ENCODE measurements around the gene HTR3D.
"Not testable (repeated sequence)": the region's sequence is repeated elsewhere in the genome, so short reads cannot be mapped to it uniquely, and the experiment has no call there.

The HTR3D gene

DNA sequence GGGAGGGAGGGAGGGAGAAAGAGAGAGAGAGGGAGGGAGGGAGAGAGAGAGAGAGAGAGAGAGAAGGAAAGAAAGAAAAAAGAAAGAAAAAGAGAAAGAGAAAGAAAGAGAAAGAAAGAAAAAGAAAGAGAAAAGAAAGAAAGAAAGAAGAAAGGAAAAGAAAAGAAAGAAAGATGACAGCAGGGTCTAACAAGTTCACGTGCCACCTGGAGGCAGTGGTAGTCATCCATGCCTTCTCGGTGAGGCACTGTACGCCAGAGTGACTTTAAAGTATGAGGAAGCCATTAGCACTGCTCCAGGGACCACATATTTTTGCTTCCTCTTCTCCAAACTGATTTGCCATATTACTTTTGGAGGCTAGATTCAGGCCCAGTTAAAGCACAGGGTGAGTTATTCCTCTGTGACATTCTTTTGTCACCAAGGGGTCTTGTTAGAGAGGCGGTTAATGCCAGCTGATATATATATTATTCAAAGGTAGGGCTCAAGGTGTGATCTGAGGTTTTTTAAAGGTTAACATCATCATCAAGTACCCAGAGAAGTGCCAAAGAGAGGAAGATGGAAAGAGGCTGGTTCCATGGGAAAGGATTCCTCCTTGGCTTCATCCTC is at the start of gene HTR3D:
Gene HTR3D, plus strand, starts transcription at position 556 of the 606 bp plus-strand sequence. Its CDS starts 0 bp downstream, at position 556.
- DNase-seq (ENCODE audit: low read depth in 2 of 2): no peak

- DNase-seq (ENCODE audit: low read depth in 2 of 2): no peak
These were observed 49.4 kb upstream of the HTR3D start for GRCh38 chr3:183981990-183982644.

- DNase-seq (ENCODE audit: low read depth in 2 of 2): no peak
These were observed 47.3 kb upstream of the HTR3D start for GRCh38 chr3:183984127-183984740.

DNA sequence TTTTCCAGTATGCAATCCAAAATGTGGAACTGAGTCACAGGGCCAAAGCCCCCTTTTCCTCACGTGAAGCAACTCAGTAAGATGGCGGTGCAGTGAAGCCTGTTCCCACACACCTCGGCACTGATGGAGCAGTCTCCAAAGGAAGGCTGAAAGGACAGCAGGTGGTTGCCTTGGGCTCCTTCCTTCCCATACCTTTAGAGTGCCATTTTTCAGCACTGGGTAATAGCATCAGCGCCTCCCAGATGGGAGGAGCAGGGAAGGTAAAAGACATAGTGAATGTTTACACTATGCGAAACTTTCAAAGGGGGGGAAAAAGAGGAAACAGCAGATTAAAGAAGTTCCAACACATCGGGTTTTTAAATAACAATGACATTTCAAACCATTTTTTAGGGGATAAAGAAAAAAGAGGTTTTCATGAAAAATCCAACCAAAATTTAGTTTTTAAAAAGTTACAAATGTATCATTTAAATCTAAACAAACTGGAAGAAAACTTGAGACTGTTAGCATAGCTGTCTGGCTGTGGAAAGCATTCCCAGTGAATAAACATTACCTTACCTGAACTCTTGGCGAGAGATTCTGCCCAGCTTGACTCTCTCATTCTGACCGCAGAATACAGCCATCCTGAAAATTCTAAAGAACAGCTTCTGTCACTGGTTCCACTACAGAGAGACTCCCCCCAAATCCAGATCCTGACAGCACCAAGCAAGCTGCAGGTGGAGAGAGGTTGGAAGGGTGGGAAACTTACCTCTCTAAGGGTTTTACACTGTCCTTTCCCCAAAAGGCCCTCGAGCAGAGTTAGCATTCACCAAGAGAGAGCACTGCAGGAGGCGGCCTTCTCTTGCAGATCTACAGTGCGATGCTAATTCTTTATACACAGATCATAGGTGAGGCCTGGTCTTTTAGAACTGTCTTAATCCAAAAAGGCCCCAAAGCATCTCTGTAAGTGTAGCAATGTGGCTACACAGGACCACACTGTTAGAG is 46.5 kb upstream of the HTR3D start:
- DNase-seq (ENCODE audit: low read depth in 2 of 2): no peak

DNA sequence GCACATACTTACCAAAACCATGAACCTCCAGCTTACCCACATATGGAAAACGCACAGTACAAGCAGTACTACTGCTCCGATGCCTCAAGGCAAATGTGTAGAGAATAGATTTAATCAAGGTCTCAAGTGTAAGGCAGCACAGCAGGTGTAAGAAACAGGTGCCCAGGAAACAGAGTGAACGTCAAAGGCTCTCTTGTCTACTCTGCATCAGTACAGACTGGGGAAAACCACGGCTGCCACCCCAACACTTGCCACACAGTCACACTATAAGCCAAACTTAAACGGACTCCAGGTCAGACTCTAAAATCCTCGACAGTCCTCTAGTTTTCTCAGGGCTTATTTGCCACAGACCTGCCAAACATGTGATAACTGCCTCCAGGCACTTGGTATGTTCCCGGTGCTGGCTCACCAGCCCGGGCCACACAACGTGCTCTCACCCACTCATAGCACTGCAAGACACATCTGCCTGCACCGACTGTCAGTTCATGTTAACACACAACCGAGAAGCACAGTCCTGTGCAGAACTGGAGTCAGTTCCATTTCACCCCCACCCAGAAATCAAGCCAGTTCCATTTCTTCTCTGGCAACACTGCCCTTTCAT is 44.4 kb upstream of the HTR3D start:
- no peak for DNase-seq (ENCODE audit: low read depth in 2 of 2)

GRCh38 chr3:183988216-183988790 is 43.2 kb upstream of the HTR3D start:
- DNase-seq (ENCODE audit: low read depth in 2 of 2): no peak

DNA sequence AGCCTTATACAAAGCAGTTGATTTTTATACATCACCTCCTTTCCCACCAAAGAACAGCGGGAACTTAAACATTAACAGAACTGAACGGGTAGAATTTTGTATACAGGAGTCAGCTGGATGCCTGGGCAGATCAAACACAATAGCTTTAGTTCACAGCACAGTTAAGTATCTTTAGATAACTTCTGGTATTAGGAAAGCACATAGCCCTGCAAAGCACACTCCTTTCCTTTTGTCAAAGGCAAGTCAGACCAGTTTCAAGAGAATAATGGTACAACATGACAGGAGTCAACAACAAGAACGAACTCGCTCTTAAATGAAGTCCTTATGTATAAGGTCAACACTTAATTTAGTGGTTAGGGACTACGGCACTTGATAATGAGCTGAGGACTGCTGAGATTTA is 40.1 kb upstream of the HTR3D start:
- no peak for DNase-seq (ENCODE audit: low read depth in 2 of 2)

- DNase-seq (ENCODE audit: low read depth in 2 of 2): no peak
These were observed 29.8 kb upstream of the HTR3D start for GRCh38 chr3:184001761-184002160.

DNA sequence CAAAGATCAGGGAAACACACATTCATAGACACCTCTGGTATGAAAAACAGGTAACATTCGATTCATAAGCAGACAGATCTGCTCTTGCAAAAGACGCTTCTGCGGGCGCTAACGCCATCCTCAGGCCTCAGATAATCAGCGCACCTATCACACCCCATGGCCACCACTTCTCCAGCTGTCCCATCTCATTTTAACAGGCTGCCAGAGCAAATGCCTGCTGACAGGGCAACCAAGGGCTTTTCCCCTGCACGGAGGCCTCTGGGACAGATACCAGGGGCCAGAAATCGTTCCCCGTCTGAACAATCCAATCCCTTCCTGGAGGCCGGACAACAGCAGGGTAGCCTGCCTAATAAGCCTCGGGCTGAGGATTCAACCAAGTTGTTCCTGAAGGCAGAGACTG is 29.1 kb upstream of the HTR3D start:
- no peak for DNase-seq (ENCODE audit: low read depth in 2 of 2)

DNA sequence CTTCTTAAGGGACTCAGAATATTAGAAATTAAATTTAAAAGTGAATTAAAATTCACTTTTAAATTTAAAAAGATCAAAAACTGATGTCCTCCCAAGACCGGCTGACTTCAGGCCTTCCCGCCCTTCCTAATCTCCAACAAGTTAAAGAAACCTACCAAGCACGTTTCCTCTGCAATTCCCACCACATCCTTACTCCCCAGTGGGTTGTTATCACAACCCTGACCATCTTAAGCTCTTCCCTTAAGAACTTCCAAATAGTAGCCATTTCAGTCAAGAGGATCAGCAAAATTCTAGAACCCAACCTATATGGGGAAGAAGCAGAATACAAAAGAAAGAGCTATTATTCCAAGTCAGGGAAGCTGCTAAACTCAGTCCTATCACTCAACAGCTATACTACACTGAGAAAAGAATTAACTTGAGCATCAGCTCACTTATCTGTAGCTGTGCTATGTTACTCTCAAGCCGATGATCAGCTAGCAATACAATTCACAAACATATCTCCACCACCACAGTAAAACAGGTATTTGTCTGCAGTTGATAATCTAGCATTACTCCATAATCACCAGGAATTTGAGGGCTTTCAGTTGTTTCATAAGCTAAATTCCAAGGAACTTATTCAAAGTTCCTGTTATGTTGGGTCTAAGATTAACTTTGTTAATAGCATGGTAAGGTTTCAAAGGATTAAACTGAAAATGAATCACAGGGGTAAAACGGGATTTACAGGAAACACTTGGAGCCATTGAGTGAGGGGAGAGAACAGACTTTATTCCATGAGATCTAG is 28.2 kb upstream of the HTR3D start:
- no peak for DNase-seq (ENCODE audit: low read depth in 2 of 2)

DNA sequence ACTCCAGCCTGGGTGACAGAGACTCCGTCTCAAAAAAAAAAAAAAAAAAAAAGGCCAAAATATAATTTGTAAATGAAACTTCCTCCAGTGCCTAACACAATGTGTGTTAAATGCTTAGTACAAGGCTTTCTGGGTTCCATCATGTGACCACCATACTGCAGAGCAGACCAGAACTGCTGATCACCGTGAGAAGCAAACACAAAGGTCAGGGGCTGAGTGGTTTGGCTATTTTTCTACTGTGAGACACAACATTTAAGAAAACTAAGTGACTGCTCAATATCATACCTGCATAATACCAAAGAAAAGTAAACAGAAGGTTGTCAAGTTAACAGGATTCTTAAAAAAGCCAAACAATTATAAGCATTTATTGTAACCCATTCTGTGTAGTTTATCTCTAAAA is 27.1 kb upstream of the HTR3D start:
- DNase-seq (ENCODE audit: low read depth in 2 of 2): no peak

- peak; percentile 11 to 15 for DNase-seq (ENCODE audit: low read depth in 2 of 2)
These were observed 25.5 kb upstream of the HTR3D start for GRCh38 chr3:184005941-184006507.

GRCh38 chr3:184007143-184007813 is 24.3 kb upstream of the HTR3D start:
- DNase-seq (ENCODE audit: low read depth in 2 of 2): not testable (repeated sequence)

GRCh38 chr3:184008161-184008560 is 23.4 kb upstream of the HTR3D start:
- DNase-seq (ENCODE audit: low read depth in 2 of 2): no peak

- DNase-seq (ENCODE audit: low read depth in 2 of 2): no peak
These were observed 20.2 kb upstream of the HTR3D start for GRCh38 chr3:184011230-184011876.

- DNase-seq (ENCODE audit: low read depth in 2 of 2): no peak
These were observed 19.3 kb upstream of the HTR3D start for GRCh38 chr3:184011937-184012889.

- no peak for DNase-seq (ENCODE audit: low read depth in 2 of 2)
These were observed 16.0 kb upstream of the HTR3D start for GRCh38 chr3:184015381-184016019.
